GM21576 (cell line): Measurements from ENCODE around the gene ICAM1.
A peak's percentile ranks its signal among the peaks of the same experiment; 100 is the strongest.
"Not testable (repeated sequence)": the region's sequence is repeated elsewhere in the genome, so short reads cannot be mapped to it uniquely, and the experiment has no call there.

ENCODE experiments used
- ATAC-seq: cut with Tn5 transposase; IDR thresholded peaks from one replicate; pipeline ENCODE4 v1.9.1; 2021; ENCODE audit warnings: mild to moderate bottlenecking, moderate library complexity; ENCODE audit not compliant: unreplicated experiment

ICAM1 gene, protein sequence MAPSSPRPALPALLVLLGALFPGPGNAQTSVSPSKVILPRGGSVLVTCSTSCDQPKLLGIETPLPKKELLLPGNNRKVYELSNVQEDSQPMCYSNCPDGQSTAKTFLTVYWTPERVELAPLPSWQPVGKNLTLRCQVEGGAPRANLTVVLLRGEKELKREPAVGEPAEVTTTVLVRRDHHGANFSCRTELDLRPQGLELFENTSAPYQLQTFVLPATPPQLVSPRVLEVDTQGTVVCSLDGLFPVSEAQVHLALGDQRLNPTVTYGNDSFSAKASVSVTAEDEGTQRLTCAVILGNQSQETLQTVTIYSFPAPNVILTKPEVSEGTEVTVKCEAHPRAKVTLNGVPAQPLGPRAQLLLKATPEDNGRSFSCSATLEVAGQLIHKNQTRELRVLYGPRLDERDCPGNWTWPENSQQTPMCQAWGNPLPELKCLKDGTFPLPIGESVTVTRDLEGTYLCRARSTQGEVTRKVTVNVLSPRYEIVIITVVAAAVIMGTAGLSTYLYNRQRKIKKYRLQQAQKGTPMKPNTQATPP

DNA sequence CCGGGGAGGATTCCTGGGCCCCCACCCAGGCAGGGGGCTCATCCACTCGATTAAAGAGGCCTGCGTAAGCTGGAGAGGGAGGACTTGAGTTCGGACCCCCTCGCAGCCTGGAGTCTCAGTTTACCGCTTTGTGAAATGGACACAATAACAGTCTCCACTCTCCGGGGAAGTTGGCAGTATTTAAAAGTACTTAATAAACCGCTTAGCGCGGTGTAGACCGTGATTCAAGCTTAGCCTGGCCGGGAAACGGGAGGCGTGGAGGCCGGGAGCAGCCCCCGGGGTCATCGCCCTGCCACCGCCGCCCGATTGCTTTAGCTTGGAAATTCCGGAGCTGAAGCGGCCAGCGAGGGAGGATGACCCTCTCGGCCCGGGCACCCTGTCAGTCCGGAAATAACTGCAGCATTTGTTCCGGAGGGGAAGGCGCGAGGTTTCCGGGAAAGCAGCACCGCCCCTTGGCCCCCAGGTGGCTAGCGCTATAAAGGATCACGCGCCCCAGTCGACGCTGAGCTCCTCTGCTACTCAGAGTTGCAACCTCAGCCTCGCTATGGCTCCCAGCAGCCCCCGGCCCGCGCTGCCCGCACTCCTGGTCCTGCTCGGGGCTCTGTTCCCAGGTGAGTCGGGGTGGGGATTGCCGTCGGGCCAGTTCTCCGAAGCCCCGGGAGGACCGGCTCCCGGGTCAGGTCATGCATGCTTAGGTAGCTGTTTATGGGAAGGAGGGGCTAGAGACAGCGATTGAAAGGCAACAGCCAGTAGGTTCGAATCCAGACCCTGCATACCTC lies at the start of gene ICAM1:
ICAM1 (plus strand) TSS at position 505 of the 779 bp plus-strand sequence; CDS start at position 545, 40 bp downstream.
- peak; percentile 48 for ATAC-seq

DNA sequence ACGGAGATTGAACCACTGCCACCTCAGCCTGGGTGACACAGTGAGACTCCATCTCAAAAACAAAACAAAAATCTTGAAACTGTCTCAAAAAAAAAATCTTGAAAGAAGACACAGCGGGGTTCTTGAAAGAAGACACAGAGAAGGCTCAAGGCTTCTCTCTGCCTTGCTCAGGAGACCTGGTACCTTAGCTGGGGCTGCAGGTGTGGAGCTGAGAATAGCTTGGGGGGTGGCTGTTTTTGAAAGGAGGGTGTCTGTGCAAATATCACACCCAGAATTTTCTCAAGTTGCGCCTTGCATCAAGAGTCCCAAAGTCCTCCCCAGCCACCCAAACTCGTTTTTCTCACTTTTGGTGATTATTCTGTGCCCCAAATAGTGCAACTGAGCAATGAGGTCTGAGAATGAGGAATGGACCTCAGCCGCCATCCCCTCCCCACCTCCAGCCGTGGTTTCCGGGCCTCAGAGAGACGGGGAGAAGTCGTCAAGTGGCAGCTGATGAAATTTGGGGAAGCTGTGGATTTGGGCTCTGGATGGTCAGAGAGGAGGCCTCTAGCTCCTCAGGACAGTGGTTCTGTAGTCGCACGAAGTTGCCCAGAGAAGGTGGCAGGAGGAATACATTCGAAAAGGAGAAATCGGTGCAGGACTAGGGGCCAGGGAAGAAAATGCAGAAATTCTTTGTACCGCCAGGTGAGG lies 48.6 kb upstream of the ICAM1 start:
- ATAC-seq = no peak

DNA sequence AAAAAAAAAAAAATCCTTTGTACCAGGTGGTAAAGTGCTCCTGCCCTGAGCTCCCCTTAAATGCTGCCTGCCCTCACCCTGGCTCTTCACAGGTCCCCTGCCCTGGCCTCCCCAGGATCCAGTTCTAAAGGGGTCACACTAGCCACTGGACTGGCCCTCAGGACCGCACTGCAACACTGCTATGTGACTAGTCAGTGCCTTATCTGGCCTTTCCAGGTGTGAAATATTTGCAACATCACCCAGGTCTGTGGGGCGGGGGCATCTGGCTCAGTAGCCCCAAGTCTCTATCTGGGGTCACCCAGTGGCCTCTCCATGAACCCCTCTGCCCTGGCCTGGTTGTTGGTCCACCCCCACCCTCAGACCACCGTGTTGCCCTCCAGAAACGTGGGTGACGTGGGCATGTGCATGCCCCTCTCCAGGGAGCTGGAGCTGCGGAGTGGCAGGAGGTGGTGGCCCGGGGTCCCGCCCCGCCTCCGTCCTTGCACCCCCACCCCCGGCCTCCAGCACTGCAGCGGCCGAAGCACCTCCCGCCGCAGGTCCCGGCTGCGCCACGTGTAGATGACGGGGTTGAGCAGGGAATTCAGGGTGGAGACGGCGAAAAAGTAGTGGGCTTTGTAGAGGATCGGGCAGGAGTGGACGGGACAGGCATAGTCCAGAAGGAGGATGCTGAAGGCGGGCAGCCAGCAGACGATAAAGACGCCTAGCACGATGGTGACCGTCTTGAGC lies 47.3 kb upstream of the ICAM1 start:
- no peak for ATAC-seq

DNA sequence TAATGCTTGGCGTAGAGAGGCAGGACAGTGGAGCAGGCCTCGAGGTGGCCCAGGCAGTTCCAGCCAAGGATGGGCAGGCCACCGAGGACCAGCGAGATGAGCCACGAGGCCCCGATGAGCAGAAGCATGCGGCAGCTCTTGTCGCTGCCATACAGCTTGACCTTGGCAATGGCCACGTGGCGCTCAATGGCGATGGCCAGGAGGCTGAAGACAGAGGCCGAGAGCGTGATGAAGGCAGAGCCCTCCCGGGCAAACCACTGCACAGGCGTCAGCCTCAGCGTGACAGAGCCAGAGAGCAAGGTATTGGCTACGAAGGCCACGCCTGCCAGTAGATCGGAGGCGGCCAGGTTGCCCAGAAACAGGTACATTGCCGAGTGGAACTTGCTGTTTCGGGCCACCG lies 46.6 kb upstream of the ICAM1 start:
- ATAC-seq = no peak

DNA sequence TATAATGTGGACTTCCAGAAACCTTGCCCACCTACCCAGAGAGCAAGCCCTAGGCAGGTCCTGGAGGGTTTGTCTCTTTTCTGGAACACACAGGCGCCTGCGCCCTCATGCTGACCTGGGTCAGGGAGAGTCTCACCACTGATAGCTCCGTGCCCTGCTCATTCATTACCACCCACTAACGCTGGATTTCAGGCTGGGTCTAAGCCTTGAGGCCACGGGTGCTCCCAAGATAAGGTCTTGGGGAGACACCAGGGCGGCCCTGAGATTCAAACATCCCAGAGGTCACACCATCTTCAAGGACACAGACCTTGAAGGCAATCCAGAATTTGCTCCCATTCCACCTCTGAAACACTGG lies 44.9 kb upstream of the ICAM1 start:
- ATAC-seq = no peak

DNA sequence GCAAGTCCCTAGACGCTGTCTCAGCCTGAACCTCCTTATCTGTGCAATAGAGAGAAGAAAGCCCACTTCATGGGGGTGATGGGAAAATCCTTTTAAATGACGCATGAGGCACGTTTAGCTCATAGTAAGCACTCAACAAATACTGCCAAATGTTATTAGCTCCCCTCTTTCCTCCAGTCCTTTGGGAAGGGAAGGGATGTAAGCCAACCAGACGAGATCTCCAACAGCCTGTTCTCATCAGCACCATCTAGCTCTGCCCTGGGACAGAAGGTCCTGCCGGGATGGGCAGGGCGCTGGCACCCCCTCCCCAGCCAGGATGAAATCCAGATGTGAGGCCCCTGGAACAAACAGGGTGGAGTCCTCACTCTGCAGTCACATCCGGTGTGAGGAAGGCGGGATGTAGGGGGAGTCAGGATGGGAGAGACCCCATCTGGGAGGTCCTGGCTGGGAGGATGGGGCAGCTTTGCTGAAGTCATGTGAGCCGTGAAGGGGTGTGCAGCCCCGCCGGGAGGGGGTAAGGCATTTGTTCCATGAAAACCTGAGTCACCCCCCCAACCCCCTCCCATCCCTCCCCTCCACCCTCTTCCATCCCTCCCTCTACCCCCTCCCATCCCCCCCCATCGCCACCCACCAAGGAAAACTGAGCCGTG lies 44.4 kb upstream of the ICAM1 start:
- ATAC-seq = no peak

DNA sequence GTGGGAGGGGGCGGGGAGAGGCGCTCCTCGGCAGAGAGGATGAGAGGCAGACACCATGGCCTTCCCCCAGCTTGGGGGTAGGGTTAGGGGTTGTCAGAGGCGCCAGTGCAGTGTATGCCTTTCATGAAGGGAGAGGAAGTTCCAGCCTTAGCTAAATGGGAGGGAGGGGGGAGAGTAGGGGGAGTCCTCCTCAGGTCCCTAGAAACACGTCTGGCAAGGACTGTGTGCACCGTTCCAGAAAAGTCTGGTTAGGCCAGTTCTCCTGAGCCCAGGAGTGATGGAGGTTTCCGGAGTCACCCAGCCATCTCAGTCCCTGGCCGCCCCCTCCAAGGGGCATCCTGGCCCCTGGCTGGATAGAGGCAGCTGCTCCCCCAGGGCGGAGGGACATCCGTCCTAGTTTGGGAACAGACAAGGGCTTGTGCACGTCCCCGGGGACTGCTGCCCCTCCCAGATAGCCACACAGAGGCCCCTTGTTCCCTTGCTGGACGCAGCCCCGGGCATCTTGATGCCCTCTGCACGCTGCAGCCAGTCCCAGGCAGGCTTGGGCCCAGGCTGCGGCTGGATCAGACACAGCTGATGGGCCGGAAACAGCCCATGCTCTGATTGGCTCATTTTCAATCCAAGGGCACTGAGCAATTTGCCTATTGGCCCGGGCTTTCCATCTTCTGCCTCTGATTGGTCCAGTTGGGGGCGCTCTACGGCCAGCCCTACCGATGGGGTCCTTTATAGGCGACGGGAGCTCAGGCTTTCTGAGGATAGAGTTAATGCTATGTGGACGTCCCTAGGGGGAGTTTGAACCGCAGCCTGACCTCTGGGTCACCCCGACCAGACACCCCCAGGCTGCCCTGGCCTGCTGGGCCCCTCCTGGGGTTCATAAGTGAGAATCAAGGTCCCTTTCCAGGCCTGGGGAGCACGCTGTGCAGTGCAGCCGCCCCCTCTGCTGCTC lies 43.6 kb upstream of the ICAM1 start:
- ATAC-seq = no peak

DNA sequence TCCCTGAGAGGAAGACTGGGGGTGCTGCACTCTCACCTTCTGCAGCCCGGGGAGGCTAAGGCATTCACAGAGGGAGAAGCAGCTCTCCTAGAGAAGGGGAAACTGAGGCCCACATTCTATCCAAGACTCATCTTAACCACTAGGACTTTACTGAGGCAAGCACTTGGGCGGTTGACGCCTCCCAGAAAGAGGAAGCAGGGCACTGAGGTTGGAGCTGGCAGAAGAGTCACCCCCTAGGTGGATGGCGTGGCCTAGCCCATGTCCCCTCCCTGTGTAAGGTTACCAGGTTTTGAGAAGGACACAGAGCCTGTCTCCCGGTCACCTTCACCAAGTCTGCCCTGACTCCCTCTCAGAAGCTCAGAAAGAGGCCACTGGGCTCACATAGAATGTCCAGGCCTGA lies 42.5 kb upstream of the ICAM1 start:
- no peak for ATAC-seq

DNA sequence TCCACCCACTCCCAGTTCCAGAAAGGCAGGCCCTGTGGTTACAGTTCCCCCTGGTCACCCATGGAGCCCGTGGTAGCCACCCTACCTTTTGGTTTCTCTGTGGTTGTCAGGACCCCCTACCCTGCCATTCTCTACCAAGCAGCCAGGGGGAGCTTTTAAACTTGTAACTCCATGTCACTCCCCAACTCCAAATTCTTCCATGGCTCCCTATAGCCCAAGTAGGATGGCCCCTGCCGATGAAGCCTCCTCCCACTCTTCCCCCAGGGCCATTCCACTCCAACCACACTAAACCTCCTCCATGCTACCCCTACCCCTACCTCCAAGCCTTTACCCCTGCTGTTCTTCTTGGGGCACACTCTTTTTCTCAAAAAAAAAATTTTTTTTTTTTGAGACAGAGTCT lies 42.0 kb upstream of the ICAM1 start:
- no peak for ATAC-seq

DNA sequence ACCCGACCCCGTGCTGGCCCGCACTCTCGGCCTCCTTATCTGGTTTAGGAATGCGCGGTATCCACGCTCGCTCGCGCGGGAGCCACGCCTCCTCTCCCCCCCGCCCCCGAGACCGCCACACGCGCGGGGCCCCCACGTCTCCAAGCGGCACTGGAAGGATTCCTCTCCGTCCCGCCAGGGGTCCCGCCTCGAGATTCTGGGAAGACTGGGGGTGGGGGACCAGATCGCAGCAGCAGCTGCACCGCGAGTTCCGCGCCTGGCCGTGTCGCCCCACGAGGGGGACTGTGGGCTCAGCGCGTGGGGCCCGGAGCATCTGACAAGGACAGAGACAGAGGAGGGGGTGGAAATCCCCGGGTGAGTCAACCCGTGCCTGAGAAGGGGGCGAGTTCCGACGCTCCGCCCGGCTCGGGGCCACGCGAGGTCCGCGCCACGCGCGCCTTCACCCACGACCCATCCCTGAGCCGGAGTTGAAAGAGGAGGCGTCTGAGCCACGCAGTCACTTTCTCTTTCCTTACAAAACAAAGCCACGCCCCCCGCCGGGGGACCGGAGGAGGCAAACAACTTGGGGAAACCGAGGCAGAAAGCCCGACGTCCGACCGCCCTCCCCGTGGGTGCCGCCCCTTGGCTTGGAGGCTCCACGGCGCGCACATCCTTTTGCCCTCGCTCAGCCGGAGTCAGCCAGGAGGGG lies 40.6 kb upstream of the ICAM1 start:
- ATAC-seq = no peak

DNA sequence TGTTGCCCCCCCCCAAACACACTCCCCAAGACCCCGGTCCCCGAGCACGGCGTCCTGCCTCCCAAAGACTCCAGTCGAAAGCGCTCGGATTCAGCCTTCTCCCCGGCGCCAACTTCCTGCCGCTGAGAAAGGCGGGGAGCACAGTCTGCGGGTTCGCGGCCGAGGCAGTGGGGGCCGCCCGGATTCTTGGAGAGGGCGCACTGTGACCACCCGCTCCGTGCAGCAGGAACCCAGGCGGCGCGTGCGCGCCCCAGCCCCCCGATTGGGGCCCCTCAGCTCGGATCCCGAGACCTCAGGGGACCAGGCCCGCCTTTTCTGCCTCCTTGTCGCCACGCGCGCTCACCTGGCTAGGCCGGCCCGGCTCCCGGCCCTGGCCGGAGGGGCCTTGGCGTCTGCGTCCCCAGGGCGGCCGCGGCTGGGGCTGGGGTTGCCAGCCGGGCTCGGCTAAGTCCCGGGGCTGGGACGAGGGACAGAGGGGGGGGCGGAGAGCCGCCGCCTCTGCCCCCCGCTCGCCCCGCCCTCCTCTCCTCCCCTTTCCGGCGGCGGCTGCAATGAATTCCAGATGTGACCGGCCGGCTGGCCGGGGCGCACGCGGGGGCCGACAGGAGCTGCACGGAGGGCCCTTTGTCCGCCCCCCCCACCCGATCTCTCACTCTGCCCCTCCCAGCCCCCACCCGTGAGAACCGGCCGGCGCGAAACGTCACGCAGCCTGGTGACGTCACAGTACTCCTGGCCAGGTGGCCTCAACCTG lies 39.9 kb upstream of the ICAM1 start, which contains the start of gene S1PR2:
S1PR2 (minus strand) TSS at position 471 of the 751 bp plus-strand sequence. CDS start 6,426 bp downstream, outside the sequence.
- ATAC-seq = peak; percentile 45

DNA sequence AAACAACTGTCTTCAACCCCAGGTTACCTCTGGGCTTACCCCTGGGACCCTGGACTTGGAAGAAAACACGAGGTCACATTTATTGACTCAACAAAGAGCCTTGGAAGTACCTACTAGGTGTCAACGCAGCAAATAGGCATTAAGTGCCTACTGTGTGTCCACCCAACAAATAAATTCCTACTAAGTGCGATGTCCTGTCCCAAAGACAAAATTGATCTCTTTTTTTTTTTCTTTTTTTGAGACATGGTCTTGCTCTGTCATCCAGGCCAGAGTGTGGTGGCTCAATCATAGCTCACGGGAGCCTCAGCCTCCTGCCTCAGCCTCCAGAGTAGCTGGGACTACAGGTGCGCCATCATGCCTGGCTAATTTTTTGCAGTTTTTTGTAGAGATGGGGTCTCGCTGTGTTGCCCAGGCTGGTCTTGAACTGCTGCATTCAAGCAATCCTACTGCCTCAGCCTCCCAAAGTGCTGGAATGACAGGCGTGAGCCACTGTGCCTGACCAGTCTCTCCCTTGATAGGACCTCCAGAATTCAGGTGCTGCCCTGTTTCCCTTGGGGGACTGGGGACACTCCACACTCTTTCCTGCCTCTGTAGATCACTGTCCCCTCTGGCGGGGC lies 39.2 kb upstream of the ICAM1 start:
- no peak for ATAC-seq

DNA sequence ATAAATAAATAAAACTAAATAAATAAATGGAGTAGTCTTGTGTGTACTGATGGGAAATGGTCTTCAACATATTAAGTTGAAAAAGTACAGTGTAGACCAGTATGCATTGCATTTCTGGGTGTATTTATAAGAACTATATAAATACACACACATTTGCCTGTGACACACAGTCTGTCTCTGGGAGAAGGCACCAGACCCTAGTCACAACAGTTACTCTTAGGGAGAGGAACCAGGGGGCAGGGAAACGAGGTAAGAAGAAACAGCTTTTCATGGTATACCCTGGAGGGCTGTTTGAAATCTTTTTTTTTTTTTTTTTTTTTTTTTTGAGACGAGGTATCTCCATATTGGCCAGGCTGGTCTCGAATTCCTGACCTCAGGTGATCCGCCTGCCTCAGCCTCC lies 37.0 kb upstream of the ICAM1 start:
- no peak for ATAC-seq

DNA sequence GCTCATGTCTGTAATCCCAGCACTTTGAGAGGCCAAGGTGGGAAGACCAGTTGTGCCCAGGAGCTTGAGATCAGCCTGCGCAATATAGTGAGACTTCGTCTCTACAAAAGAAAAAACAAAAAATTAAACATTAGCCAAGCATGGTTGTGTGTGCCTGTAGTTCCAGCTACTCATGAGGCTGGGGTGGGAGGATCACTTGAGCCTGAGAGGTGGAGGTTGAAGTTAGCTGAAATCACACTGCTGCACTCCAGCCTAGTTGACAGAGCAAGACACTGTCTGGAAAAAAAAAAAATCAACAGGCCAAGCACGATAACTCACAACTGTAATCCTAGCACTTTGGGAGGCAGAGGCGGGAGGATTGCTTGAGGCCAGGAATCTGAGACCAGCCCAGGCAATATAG lies 35.9 kb upstream of the ICAM1 start:
- no peak for ATAC-seq

DNA sequence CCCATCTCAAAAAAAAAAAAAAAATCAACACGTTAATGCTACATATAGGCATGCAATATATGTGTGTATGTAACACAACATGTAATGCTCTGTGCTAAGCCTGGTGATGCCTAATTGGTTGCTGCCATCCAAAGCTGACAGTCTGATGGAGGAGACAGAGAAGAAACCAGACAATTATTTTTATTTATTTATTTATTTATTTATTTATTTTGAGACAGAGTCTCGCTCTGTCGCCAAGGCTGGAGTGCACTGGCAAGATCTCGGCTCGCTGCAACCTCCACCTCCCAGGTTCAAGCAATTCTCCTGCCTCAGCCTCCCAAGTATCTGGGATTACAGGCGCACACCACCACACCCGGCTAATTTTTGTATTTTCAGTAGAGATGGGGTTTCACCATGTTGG lies 35.5 kb upstream of the ICAM1 start:
- ATAC-seq = not testable (repeated sequence)

DNA sequence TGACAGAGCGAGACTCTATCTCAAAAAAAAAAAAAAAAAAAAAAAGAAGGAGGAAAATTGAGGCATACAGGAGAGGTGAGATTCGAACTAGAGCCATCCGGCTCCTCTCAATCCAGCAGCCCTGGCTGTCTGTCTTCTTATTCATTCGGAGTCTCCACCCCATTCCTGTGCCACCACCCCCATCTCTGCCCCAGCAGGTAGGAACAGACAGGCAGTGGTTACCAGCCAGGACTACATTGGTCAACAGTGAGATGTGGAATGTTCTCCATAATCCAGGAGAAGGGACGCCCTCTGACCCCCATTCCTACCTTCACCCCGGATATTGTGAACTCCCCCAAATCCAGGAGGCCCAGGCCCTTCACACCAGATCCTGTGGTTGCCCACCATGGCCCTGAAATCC lies 33.2 kb upstream of the ICAM1 start:
- no peak for ATAC-seq

DNA sequence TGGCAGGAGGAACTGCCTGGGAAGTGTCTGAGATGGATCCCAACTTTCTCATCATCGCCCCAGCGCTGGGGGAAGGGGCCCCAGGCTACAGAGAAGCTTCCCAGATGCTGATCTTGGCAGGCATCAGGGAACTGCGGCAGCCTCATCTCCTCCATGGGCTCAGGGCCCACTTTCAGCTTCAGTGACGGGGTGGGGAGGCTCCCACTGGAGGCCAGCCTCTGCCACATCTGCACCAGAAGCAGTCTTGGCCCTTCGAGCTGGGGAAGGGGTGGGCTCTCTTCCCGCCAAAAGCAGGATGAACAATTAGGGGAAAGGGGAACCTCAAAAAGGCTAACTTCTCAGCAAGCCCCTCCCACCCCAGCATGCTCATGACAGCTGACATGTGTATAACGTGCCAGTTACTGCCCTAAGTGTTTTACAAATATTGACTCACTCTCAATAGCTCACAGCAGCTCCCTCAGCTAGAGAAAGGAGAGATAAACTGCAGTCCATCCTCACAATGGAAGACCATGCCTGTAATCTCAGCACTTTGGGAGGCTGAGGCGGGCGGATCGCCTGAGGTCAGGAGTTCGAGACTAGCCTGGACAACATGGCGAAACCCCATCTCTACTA lies 32.6 kb upstream of the ICAM1 start:
- no peak for ATAC-seq
